Endothelial cell of hepatic sinusoid (primary cell): ENCODE results near the gene DHRS4.
"Not testable (repeated sequence)": the region's sequence is repeated elsewhere in the genome, so short reads cannot be mapped to it uniquely, and the experiment has no call there.

Experiments
- in situ Hi-C: cut with HindIII; loops from 2 replicates; pipeline ENCODE4 v1.10.0; 2017; ENCODE audit warnings: low sequenced_read_pairs

The DHRS4 gene

DNA sequence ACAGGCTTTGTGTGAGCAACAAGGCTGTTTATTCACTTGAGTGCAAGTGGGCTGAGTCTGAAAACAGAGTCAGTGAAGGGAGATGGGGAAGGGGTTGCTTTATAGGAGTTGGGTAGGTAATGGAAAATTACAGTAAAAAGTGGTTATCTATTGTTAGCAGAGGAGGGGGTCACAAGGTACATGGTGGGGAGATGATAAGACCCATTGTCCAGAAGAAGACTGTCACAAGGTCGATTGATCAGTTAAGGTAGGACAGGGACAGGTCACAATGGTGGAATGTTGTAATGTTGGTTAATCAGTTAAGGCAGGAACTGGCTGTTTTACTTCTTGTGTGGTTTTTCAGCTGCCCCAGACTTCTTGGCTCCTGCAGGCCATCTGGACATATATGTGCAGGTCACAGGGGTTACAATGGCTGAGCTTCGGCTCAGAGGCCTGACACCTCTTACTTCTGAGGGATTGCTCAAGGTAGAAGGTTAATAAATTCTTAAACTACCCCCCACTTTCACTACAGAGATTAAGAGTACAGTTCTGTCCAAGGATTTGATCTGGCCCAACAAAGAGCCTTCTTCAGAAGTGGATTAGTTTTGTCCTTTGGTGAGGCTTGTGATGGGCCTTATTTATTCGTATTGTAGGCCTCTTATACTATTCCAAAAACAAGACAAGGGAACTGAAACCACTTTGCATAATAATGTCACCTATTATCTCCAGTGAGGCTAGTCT is 13.8 kb upstream of the DHRS4 start:
- in situ Hi-C loops: loop anchor here (5.0 kb wide), 1 partner anchor 452 kb away; no protein-coding TSS in a partner anchor

- in situ Hi-C loops: no loop called here
These were observed 12.3 kb upstream of the DHRS4 start for GRCh38 chr14:23941230-23941629.

GRCh38 chr14:23941669-23942068 is 11.9 kb upstream of the DHRS4 start:
- in situ Hi-C loops: no loop called here

DNA sequence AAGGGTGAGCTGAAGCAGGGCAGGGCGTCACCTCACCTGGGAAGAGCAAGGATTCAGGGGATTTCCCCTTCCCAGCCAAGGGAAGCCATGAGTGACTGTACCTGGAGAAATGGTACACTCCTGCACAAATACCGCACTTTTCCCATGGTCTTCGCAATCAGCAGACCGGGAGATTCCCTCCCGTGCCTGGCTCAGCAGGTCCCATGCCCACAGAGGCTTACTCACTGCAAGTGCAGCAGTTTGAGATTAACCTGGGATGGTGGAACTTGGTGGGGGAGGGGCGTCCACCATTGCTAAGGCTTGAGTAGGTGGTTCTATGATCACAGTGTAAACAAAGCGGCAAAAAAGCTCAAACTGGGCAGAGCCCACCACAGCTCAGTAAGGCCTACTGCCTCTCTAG is 11.0 kb upstream of the DHRS4 start:
- in situ Hi-C loops: no loop called here

DNA sequence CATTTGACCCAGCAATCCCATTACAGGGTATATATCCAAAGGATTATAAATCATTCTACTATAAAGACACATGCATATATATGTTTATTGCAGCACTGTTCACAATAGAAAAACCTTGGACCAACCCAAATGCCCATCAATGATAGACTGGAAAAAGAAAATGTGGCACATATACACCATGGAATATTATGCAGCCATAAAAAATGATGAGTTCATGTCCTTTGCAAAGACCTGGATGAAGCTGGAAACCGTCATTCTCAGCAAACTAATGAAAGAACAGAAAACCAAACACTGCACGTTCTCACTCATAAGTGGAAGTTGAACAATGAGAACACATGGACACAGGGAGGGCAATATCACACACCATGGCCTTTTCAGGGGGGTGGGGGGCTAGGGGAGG is 4.5 kb upstream of the DHRS4 start:
- in situ Hi-C loops: not testable (repeated sequence)

- in situ Hi-C loops: no loop called here
These were observed 3.0 kb upstream of the DHRS4 start for GRCh38 chr14:23950411-23951135.

- in situ Hi-C loops: not testable (repeated sequence)
These were observed 2.5 kb upstream of the DHRS4 start for GRCh38 chr14:23951136-23951466.

- in situ Hi-C loops: no loop called here
These were observed 1.9 kb upstream of the DHRS4 start for GRCh38 chr14:23951590-23952201.

DNA sequence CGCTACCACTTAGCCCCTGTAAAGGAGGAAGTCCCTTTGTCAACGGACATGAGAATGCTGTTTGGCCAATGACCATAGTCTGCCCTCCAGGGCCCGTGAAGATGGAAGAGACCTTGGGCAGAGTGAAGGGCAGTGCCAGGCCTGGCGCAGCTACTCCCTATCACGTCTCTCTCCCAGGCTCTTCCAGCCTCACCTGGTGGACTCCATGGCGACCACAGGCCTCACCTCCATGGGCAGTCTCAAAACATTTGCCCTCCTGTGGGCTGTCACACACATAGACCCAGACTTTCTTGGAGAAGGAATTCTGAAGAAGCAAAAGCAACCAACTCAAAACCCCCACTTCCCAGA is 480 bp upstream of the DHRS4 start:
- in situ Hi-C loops: not testable (repeated sequence)

DNA sequence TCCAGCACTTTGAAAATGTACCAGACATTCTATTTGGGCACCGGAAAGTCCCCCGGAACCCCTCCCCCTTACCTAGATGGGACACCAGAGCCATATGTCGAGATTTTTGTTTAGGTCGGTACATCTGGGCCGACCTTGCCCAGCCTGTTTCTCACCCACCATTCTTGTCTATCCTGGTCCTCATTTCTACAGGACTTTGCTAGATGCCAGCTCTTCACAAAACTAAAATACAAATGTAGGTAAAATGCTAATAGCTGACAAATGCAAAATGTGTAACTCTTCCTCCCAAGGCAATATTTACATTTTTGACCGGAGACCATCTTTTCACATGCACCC is 677 bp downstream of the DHRS4 start:
- in situ Hi-C loops: not testable (repeated sequence)

GRCh38 chr14:23954965-23955364 is 1.4 kb downstream of the DHRS4 start:
- in situ Hi-C loops: not testable (repeated sequence)

- in situ Hi-C loops: not testable (repeated sequence)
These were observed 2.2 kb downstream of the DHRS4 start for GRCh38 chr14:23955811-23956210.

- in situ Hi-C loops: not testable (repeated sequence)
These were observed 4.5 kb downstream of the DHRS4 start for GRCh38 chr14:23957913-23958569.

DNA sequence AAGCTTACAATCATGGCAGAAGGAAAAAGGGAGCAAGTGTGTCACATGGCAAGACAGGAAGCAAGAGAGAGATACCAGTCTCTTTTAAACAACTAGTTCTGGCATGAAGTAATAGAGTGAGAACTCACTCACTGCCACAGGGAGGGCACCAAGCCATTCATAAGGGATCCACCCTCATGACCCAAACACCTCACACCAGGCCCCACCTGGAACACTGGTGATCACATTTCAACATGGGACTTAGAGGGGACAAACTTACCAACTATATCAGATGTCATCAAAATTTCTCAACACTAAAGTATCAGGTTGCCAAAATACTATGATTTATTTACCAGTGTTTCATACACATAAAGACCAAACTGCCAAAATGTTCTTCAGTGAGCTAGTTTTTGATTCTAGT is 7.3 kb downstream of the DHRS4 start:
- in situ Hi-C loops: not testable (repeated sequence)

DNA sequence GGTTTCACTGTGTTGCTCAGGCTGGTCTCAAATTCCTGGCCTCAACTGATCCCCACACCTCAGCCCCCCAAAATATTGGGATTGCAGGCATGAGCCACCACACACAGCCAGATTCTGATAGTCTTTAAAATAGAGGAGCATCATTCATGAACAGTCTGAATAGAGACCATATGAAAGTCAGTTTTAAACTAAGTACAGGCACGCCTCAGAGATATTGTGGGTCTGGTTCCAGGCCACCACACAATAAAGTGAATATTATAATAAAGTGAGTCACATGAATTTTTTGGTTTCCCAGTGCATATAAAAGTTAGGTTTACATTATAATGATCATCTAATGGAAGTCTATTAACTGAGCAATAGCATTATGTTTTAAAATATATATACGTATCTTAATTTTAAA is 8.1 kb downstream of the DHRS4 start:
- in situ Hi-C loops: not testable (repeated sequence)

DNA sequence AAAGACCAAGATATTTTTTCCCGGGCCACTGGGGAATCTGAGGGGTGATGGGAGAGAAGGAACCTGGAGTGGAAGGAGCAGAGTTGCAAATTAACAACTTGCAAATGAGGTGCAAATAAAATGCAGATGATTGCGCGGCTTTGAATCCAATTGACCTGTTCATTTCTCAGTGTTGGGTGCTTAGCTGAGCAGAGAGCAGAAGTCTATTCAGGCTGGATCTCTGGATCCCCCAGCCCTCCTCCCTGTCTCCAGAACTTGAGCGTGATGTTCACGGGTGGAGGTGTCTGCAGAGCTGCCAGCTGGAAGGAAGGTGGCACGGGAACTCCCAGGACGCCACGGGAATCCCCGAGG is 15.5 kb downstream of the DHRS4 start:
- in situ Hi-C loops: not testable (repeated sequence)

DNA sequence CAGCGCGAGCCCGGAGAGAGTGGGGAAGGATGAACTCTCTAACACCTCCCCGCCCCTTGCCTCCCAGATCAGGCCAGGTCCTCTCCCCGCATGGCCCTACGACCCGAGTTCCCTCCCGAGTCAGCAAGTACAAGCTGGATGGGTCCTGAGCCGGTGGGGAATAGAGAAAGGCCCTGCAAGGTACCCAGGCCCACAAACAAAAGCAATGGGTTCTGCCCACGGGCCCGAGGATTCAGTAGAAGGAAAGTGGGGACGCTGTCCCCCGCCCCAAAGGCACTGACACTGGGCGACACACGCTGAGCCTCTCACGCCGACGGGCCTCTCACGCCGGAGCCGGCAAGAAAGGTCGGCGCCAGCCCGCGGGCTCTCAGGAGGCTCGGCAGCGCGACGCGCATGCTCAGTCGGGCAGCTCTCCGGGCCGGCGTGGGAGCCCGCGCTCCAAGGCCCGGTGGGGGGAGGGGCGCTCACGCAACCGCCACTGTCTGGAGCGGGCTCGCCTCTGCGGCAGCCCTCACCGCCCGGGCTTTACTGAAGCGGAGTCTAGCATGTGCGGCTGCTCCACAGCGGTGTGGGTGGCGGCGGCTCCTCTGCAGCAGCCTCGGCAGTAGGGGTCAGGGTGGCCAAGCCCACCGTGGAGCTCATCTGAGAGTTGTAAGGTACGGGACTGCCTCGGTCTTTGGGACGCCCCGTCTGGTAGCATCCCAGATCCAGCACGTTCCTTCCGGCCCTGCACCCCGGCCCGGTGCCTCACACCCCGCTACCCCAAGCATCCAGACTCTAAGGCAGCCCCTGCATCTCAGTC is 16.1 kb downstream of the DHRS4 start:
- in situ Hi-C loops: not testable (repeated sequence)

DNA sequence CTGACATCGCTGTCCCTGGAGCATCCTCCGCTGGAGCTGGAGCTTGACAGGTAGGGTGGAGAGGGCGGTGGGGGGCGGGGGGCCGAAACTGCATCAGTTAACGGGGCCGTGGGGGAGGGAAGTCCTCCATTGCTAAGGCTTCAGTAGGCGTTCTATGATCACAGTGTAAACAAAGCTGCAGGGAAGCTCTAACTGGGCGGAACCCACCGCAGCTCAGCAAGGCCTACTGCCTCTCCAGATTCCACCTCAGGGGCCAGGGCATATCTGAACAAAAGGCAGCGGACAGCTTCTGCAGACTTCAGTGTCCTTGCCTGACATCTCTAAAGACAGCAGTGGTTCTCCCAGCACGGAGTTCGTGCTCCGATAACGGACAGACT is 16.7 kb downstream of the DHRS4 start:
- in situ Hi-C loops: not testable (repeated sequence)

DNA sequence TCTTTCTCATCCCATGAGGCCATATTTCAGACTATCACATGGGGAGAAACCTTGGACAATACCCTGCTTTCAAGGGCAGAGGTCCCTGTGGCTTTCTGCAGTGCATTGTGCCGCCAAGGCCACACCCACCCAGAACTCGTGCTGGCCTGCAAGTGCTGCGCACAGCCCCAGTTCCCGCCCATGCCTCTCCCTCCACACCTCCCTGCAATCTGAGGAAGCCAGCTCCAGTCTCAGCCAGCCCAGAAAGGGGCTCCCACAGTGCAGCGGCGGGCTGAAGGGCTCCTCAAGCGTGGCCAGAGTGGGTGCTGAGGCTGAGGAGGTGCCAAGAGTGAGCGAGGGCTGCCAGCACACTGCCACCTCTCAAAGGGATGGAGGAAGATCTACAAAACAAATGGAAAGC is 19.6 kb downstream of the DHRS4 start:
- in situ Hi-C loops: not testable (repeated sequence)

GRCh38 chr14:23974041-23974440 is 20.5 kb downstream of the DHRS4 start:
- in situ Hi-C loops: not testable (repeated sequence)

GRCh38 chr14:23977208-23977607 is 23.6 kb downstream of the DHRS4 start:
- in situ Hi-C loops: not testable (repeated sequence)
